Stimulated activated naive CD8-positive, alpha-beta T cell treated with anti-CD3 and anti-CD28 coated beads, Interleukin-15, Interleukin-2, amounts not matched to agents 100 ng/mL and 50 ng/mL, for 24 hours (primary cell): ENCODE measurements around the gene MT2A.
"Not testable (repeated sequence)": the region's sequence is repeated elsewhere in the genome, so short reads cannot be mapped to it uniquely, and the experiment has no call there.

Experiments used
- H3K27ac Mint-ChIP-seq: one replicate; pipeline ENCODE4 v1.8.0; 2021; ENCODE audit warnings: mild to moderate bottlenecking, mixed read lengths
- H3K27me3 Mint-ChIP-seq: one replicate; pipeline ENCODE4 v1.8.0; 2021; ENCODE audit warnings: mixed read lengths
- H3K36me3 Mint-ChIP-seq: one replicate; pipeline ENCODE4 v1.8.0; 2021; ENCODE audit warnings: low read depth, mixed read lengths
- H3K4me1 Mint-ChIP-seq: one replicate; pipeline ENCODE4 v1.8.0; 2021; ENCODE audit warnings: low read depth, mixed read lengths
- H3K4me3 Mint-ChIP-seq: one replicate; pipeline ENCODE4 v1.8.0; 2021; ENCODE audit warnings: mild to moderate bottlenecking, mixed read lengths
- H3K9me3 Mint-ChIP-seq: one replicate; pipeline ENCODE4 v1.8.0; 2021; ENCODE audit warnings: mixed read lengths

MT2A gene

DNA sequence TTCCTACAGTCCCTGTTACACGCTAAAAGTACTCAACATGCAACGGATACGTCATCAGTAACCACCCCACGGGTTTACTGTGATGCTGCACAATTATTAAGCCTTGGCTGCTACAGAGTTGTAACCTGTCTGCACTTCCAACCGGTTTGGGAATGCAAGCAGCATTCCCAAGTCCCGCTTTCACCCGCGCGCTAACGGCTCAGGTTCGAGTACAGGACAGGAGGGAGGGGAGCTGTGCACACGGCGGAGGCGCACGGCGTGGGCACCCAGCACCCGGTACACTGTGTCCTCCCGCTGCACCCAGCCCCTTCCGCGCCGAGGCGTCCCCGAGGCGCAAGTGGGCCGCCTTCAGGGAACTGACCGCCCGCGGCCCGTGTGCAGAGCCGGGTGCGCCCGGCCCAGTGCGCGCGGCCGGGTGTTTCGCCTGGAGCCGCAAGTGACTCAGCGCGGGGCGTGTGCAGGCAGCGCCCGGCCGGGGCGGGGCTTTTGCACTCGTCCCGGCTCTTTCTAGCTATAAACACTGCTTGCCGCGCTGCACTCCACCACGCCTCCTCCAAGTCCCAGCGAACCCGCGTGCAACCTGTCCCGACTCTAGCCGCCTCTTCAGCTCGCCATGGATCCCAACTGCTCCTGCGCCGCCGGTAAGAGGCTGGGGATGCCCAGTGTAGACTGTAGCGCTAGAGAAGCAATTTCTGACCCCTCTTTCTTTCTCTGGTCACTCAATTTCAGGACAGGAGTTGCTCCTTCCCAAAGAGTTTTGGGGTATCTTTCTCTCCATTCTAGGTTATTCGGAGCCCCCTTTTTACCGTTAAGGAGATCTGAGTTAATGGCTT is at the start of gene MT2A:
MT2A (plus strand) TSS at position 542 of the 833 bp plus-strand sequence; CDS start at position 614, 72 bp downstream.
- Mint-ChIP-seq H3K4me1 (peaks cover 69% of the 10 kb centered on the region), H3K27ac (peak within 1 kb of the TSS; percentile 98), H3K27me3 (no peaks in the 10 kb centered on the region), H3K36me3 (peaks cover 9% of the 10 kb centered on the region), H3K4me3 (peak within 1 kb of the TSS; percentile 100), H3K9me3 (no peaks in the 10 kb centered on the region)

GRCh38 chr16:56559109-56559508 is 49.3 kb upstream of the MT2A start:
- Mint-ChIP-seq H3K4me1 (no peaks in the 10 kb centered on the region), H3K4me3 (no peak overlapping the region), H3K27ac (no peak overlapping the region), H3K27me3 (peaks cover 27% of the 10 kb centered on the region), H3K9me3 (no peaks in the 10 kb centered on the region), H3K36me3 (no peaks in the 10 kb centered on the region)

DNA sequence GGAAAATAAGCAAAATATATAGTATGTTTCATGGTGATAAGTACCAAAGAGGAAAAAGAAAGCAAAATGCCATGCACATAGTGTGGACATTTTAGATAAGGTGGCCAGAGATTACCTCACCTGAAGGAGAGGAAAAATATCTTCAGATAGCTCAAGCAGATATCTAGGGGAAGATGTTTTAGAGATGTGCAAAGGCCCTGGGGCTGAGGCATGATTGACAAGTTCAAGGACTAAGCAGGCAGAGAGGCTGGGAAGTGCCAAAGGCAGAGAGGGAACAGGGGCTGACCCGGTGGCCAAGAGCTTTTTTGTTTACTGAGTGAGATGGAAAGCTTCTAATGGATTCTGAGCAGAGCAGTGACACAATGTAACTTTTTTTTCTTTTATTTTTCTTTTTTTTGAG is 47.9 kb upstream of the MT2A start:
- H3K27ac Mint-ChIP-seq: no peak overlapping the region
- no peaks in the 10 kb centered on the region for H3K4me1 Mint-ChIP-seq

GRCh38 chr16:56561126-56561525 is 47.3 kb upstream of the MT2A start:
- Mint-ChIP-seq H3K27ac (no peak overlapping the region), H3K4me3 (no peak overlapping the region), H3K4me1 (no peaks in the 10 kb centered on the region), H3K27me3 (peaks cover 17% of the 10 kb centered on the region), H3K9me3 (no peaks in the 10 kb centered on the region), H3K36me3 (no peaks in the 10 kb centered on the region)

More for the DNA sequence above, 47.9 kb upstream of the MT2A start:
- H3K9me3 Mint-ChIP-seq: no peaks in the 10 kb centered on the region
- no peak overlapping the region for H3K4me3 Mint-ChIP-seq
- no peaks in the 10 kb centered on the region for H3K36me3 Mint-ChIP-seq
- H3K27me3 Mint-ChIP-seq: peaks cover 20% of the 10 kb centered on the region

- no peak within 1 kb of the TSS for H3K4me3 Mint-ChIP-seq
- no peaks in the 10 kb centered on the region for H3K9me3 Mint-ChIP-seq
- H3K27me3 Mint-ChIP-seq: peaks cover 7% of the 10 kb centered on the region
- no peaks in the 10 kb centered on the region for H3K36me3 Mint-ChIP-seq
- no peak within 1 kb of the TSS for H3K27ac Mint-ChIP-seq
- no peaks in the 10 kb centered on the region for H3K4me1 Mint-ChIP-seq
Measured at GRCh38 chr16:56564793-56565477, 43.4 kb upstream of the MT2A start, which contains the start of gene MT4. Gene MT4, plus strand, starts transcription at chr16:56565073. Its CDS starts 56 bp downstream, at chr16:56565129.

- Mint-ChIP-seq H3K4me1 (no peaks in the 10 kb centered on the region), H3K27ac (no peak overlapping the region), H3K4me3 (no peak overlapping the region), H3K36me3 (no peaks in the 10 kb centered on the region), H3K27me3 (no peaks in the 10 kb centered on the region), H3K9me3 (peaks cover 5% of the 10 kb centered on the region)
Measured at GRCh38 chr16:56569971-56570370, 38.4 kb upstream of the MT2A start.

DNA sequence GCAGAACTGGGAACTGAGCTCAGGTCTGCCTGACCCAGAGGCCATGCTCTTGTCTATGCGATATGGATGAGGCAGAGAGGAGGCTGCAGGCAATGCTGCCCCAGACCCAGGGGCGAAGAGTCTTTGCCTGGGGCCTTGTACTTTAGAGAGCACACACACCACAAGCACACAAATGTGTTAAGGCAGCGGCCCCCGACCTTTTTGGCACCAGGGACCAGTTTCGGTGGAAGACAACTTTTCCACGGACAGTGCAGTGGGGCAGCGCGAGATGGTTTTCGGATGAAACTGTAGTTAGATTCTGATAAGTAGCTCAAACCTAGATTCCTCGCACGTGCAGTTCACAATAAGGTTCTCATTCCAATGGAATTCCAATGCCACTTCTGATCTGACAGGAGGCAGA is 36.9 kb upstream of the MT2A start:
- H3K4me3 Mint-ChIP-seq: no peak overlapping the region
- no peaks in the 10 kb centered on the region for H3K4me1 Mint-ChIP-seq
- H3K27ac Mint-ChIP-seq: no peak overlapping the region
- peaks cover 5% of the 10 kb centered on the region for H3K9me3 Mint-ChIP-seq
- H3K36me3 Mint-ChIP-seq: no peaks in the 10 kb centered on the region
- peaks cover 4% of the 10 kb centered on the region for H3K27me3 Mint-ChIP-seq

DNA sequence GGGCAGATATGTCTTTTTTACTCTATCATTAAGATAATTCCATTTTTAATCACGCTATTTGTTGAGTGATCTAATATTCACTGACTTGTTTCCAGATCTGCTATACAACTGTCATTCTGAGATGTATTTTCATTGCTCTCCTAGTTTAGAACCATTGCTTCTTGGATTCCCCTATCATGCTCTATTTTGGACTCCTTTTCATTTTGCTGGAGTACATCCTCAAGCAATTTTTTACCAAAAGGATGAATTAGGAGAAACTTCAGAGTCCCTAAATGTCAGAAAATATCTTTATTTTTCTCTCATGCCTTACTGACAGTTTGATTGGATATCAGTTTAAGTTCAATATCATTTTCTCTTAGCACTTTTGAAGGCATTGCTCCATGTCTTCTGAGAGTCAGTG is 33.8 kb upstream of the MT2A start:
- Mint-ChIP-seq H3K27me3 (peaks cover 4% of the 10 kb centered on the region), H3K27ac (no peak overlapping the region), H3K4me3 (no peak overlapping the region), H3K9me3 (peaks cover 5% of the 10 kb centered on the region), H3K36me3 (no peaks in the 10 kb centered on the region), H3K4me1 (peaks cover 6% of the 10 kb centered on the region)

GRCh38 chr16:56576585-56577299 is 31.6 kb upstream of the MT2A start:
- Mint-ChIP-seq H3K27ac (peak overlapping the region; percentile 21), H3K36me3 (no peaks in the 10 kb centered on the region), H3K27me3 (peaks cover 4% of the 10 kb centered on the region), H3K9me3 (peaks cover 5% of the 10 kb centered on the region), H3K4me3 (no peak overlapping the region), H3K4me1 (peaks cover 6% of the 10 kb centered on the region)

GRCh38 chr16:56577300-56577625 is 31.1 kb upstream of the MT2A start:
- no peak overlapping the region for H3K4me3 Mint-ChIP-seq

DNA sequence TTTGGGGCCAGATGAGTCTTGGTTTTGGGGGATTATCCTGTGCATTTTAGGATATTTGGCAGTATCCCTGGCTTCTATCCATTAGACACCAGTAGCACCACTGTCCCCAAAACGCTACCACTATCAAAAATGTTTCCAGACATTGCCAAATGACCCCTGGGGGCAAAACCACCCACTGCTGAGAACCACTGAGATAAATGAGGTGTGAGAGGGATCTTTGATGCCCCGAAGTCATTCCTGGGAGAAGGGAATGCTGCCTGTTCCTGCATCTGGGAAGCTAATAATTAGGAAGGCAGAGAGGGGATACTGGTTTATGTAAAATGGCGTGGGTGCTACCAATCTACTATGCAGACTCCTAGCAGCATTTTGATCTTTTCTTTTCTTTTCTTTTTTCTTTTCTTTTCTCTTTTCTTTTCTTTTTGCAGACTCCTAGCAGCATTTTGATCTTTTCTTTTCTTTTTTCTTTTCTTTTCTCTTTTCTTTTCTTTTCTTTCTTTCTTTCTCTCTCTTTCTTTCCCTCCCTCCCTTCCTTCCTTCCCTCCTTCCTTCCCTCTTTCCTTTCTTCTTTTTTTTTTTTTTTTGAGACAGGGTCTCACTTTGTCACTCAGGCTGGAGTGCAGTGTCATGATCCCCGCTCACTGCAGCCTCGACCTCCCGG is 27.9 kb upstream of the MT2A start:
- Mint-ChIP-seq H3K4me3 (no peak overlapping the region), H3K9me3 (no peaks in the 10 kb centered on the region)

More at GRCh38 chr16:56577300-56577625, 31.1 kb upstream of the MT2A start:
- Mint-ChIP-seq H3K27ac (peak overlapping the region; percentile 21), H3K9me3 (peaks cover 5% of the 10 kb centered on the region), H3K27me3 (peaks cover 4% of the 10 kb centered on the region), H3K4me1 (peaks cover 6% of the 10 kb centered on the region), H3K36me3 (no peaks in the 10 kb centered on the region)

DNA sequence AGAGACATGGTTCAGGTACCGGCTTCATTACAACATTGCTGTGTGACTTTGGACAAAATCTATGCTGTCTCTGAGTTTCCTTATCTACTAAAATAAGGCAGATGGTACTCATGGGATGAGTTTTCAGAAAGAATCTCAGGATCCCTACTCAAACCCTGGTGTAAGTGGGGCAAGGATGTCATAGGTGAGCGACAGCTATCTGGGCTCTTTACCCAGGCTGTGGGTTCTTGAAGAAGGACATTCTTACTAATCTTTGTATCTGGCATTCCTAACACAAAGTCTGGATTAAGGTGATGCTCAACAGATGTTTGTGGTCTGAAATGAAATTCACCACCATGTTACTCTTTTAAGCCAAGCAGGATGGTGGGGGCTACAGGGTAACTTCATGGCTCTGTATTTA is 25.5 kb upstream of the MT2A start:
- H3K27me3 Mint-ChIP-seq, H3K4me3 Mint-ChIP-seq, H3K27ac Mint-ChIP-seq, H3K4me1 Mint-ChIP-seq, H3K9me3 Mint-ChIP-seq, H3K36me3 Mint-ChIP-seq: not testable (repeated sequence)

More for the DNA sequence above, 27.9 kb upstream of the MT2A start:
- H3K4me1 Mint-ChIP-seq: peaks cover 6% of the 10 kb centered on the region
- H3K27ac Mint-ChIP-seq: no peak overlapping the region
- peaks cover 11% of the 10 kb centered on the region for H3K27me3 Mint-ChIP-seq
- H3K36me3 Mint-ChIP-seq: no peaks in the 10 kb centered on the region

GRCh38 chr16:56583351-56584168 is 24.8 kb upstream of the MT2A start:
- peaks cover 14% of the 10 kb centered on the region for H3K27me3 Mint-ChIP-seq

DNA sequence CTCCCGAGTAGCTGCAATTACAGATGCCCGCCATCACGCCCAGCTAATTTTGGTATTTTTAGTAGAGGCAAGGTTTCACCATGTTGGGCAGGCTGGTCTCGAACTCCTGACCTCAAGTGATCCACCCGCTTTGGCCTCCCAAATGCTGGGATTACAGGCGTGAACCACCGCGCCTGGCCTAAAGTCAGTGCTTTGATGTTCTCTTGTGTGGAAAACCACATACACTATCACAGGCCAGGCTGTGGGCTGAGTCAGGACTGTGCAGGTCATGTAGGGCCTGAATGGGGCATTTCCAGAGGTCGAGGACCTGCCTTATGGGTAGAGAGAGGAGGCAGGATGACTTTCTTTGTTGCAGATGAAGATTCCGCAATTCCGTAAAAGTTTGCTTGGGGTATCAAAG is 24.1 kb upstream of the MT2A start:
- H3K4me1 Mint-ChIP-seq: peaks cover 4% of the 10 kb centered on the region
- peaks cover 18% of the 10 kb centered on the region for H3K27me3 Mint-ChIP-seq
- no peak overlapping the region for H3K27ac Mint-ChIP-seq
- H3K9me3 Mint-ChIP-seq: no peaks in the 10 kb centered on the region
- H3K4me3 Mint-ChIP-seq: no peak overlapping the region
- H3K36me3 Mint-ChIP-seq: no peaks in the 10 kb centered on the region

More at GRCh38 chr16:56583351-56584168, 24.8 kb upstream of the MT2A start:
- H3K4me1 Mint-ChIP-seq: peaks cover under 1% of the 10 kb centered on the region
- no peak overlapping the region for H3K27ac Mint-ChIP-seq
- no peak overlapping the region for H3K4me3 Mint-ChIP-seq
- no peaks in the 10 kb centered on the region for H3K36me3 Mint-ChIP-seq
- no peaks in the 10 kb centered on the region for H3K9me3 Mint-ChIP-seq
